Pancreas (tissue), 10 donors: ENCODE results near the gene NDUFAF8. TPM values are rescaled to one million over a fixed set of nuclear protein-coding genes. Genes with fewer than 3 reads are reported as not detected.

Experiments
- ATAC-seq, 4 donors: fragments of 200-7000 bp; cut with Tn5 transposase; one replicate each; pipeline versions ENCODE4 v1.8.0 to v1.9.1; 2020; ENCODE audit warnings: mild to moderate bottlenecking in 4 of 4, moderate library complexity in 4 of 4
- DNase-seq, 6 donors: peaks; one replicate each; pipeline ENCODE4 v3.0.0-alpha.2; 2020
- FAIRE-seq: peaks from 2 replicates; lab custom pipeline; 2012; peaks lifted over from hg19 to GRCh38; lab: Jason Lieb, UNC
- H3K27ac ChIP-seq, 4 donors: fragments of 200-600 bp; sonication (generic); 1 replicate in 3 of 4; 2 replicates in 1 of 4; pipeline versions ENCODE4 v1.5.0 to v1.8.0; 2020
- H3K27me3 ChIP-seq, 4 donors: fragments of 200-600 bp; one replicate each; pipeline ENCODE4 v1.8.0; 2021
- H3K36me3 ChIP-seq, 3 donors: fragments of 200-600 bp; sonication (generic) in 1 of 3; one replicate each; pipeline versions ENCODE4 v1.5.0 to v1.8.0; 2020 to 2021
- H3K4me1 ChIP-seq, 3 donors: fragments of 200-600 bp; one replicate each; pipeline ENCODE4 v1.8.0; 2021
- H3K4me3 ChIP-seq, 4 donors: fragments of 200-600 bp; sonication (generic) in 2 of 4; one replicate each; pipeline versions ENCODE4 v1.5.0 to v1.8.0; 2020 to 2021
- H3K9me3 ChIP-seq, 4 donors: fragments of 200-600 bp; one replicate each; pipeline ENCODE4 v1.8.0; 2021
- CTCF ChIP-seq, 4 donors: fragments of 200-600 bp; sonication (generic) in 3 of 4; IDR thresholded peaks; one replicate each; pipeline versions ENCODE4 v1.5.0 to v1.8.0; 2021; ENCODE audit warnings: antibody characterized with exemption in 4 of 4
- WGBS, 2 donors: extraction: QIAGEN DNeasy Blood & Tissue Kit; methylation state at CpG; one replicate each; pipeline ENCODE4 v1.1.7; 2013; 5-methylcytosine and 5-hydroxymethylcytosine counted together
- intact Hi-C, 3 donors: fragments of 100-400 bp; cut with DNase I; formaldehyde crosslinking; loops; one replicate each; pipeline versions ENCODE4 v1.11.1 to v1.14.2; 2022
- polyA plus RNA-seq, 2 donors: library from polyadenylated mRNA; stranded (reverse); fragments of 200-250 nt; gene quantifications; one replicate each; pipeline ENCODE4 v1.2.3, GENCODE V29; 2013
- total RNA-seq, 6 donors: library from RNA; stranded (reverse); fragmentation: NEBNext Ultra II Directional in 4 of 6; extraction: Animal tissue kit (Norgen Biotek cat#: 25700) in 4 of 6; gene quantifications; one replicate each; pipeline versions ENCODE4 v1.2.1 to v1.2.4, GENCODE V29; 2021 to 2023
- donor health status: healthy with polysubstance abuse.
- donor health status: DM: no; HTN: no; CAD: no; lungs with moderate emphysema.
- donor health status: DM: no; HTN: no; CAD: no.
- donor health status: control.
- donor health status: control.
- donor health status: Bipolar disorder and iron deficiency.
- donor health status: DM: yes; HTN: yes; CAD: no.
- donor health status: DM: no; HTN: no; CAD: no.
- donor health status: DM: no; HTN: no; CAD: no.
- donor health status: DM: yes; HTN: yes; CAD: no.

Gene NDUFAF8
- total and polyA plus RNA-seq, 8 donors: 17.5 to 34.1 (median 21.9) TPM

GRCh38 chr17:81207610-81208581 lies 31.2 kb upstream of the NDUFAF8 start:
- no peaks in the 10 kb centered on the region for H3K9me3 ChIP-seq
- no peaks in the 10 kb centered on the region for H3K4me1 ChIP-seq
- no peak for TF ChIP-seq CTCF (IDR thresholded peaks at IDR 0.05)
- ATAC-seq (no peak), DNase-seq (peak in 1 of 6 donors; percentile 67), FAIRE-seq (no peak)
- H3K36me3 ChIP-seq: no peaks in the 10 kb centered on the region
- intact Hi-C loops: no loop called here
- no peaks in the 10 kb centered on the region for H3K27me3 ChIP-seq
- no peak overlapping the region for H3K27ac ChIP-seq
- H3K4me3 ChIP-seq: no peak overlapping the region
- 90 to 91% methylated on average over 21 of the region's 21 CpGs for WGBS, 2 donors

GRCh38 chr17:81208651-81209050 lies 30.5 kb upstream of the NDUFAF8 start:
- no peaks in the 10 kb centered on the region for H3K36me3 ChIP-seq
- 95 to 97% methylated on average over 10 of the region's 10 CpGs for WGBS, 2 donors
- H3K27me3 ChIP-seq: no peaks in the 10 kb centered on the region
- ATAC-seq (no peak), FAIRE-seq (no peak), DNase-seq (peak in 1 of 6 donors; percentile 75)
- no peak for TF ChIP-seq CTCF (IDR thresholded peaks at IDR 0.05)
- no peak overlapping the region for H3K27ac ChIP-seq
- intact Hi-C loops: no loop called here
- H3K4me1 ChIP-seq: no peaks in the 10 kb centered on the region
- no peak overlapping the region for H3K4me3 ChIP-seq
- no peaks in the 10 kb centered on the region for H3K9me3 ChIP-seq

GRCh38 chr17:81209141-81209540 lies 30.0 kb upstream of the NDUFAF8 start:
- no peak for ATAC-seq
- WGBS, 2 donors: 92 to 98% methylated on average over 13 to 16 of the region's 16 CpGs
- intact Hi-C loops: no loop called here
- Histone ChIP-seq H3K36me3 (no peaks in the 10 kb centered on the region), H3K9me3 (no peaks in the 10 kb centered on the region), H3K27ac (no peak overlapping the region), H3K4me1 (no peaks in the 10 kb centered on the region), H3K27me3 (no peaks in the 10 kb centered on the region), H3K4me3 (no peak overlapping the region)
- FAIRE-seq: no peak
- peak in 1 of 6 donors; percentile 56 for DNase-seq
- TF ChIP-seq CTCF (IDR thresholded peaks at IDR 0.05): no peak

GRCh38 chr17:81210466-81210865 lies 28.7 kb upstream of the NDUFAF8 start:
- Histone ChIP-seq H3K27ac (no peak overlapping the region), H3K9me3 (no peaks in the 10 kb centered on the region), H3K27me3 (no peaks in the 10 kb centered on the region), H3K36me3 (no peaks in the 10 kb centered on the region), H3K4me1 (no peaks in the 10 kb centered on the region), H3K4me3 (no peak overlapping the region)
- ATAC-seq (no peak), FAIRE-seq (no peak), DNase-seq (peak in 2 of 6 donors; percentile 8 to 20)
- no peak for TF ChIP-seq CTCF (IDR thresholded peaks at IDR 0.05)
- intact Hi-C loops: no loop called here
- WGBS, 2 donors: 80 to 82% methylated on average over 10 of the region's 10 CpGs

- Histone ChIP-seq H3K36me3 (no peaks in the 10 kb centered on the region), H3K9me3 (no peaks in the 10 kb centered on the region), H3K27me3 (no peaks in the 10 kb centered on the region), H3K27ac (no peak overlapping the region), H3K4me1 (no peaks in the 10 kb centered on the region), H3K4me3 (no peak overlapping the region)
- DNase-seq (peak in 2 of 6 donors; percentile 11 to 19), FAIRE-seq (no peak), ATAC-seq (no peak)
- intact Hi-C loops: no loop called here
- WGBS, 2 donors: 81 to 86% methylated on average over 14 of the region's 14 CpGs
- no peak for TF ChIP-seq CTCF (IDR thresholded peaks at IDR 0.05)
These were observed 28.2 kb upstream of the NDUFAF8 start for GRCh38 chr17:81210868-81211267.
